DOHH2 (cell line): ENCODE data around the gene NKX1-2.

Source experiments
- H3F3A ChIP-seq: fragments of 200-600 bp; sonication (generic), shearing (Covaris generic); 2 replicates; pipeline ENCODE4 v1.6.0; 2016; ENCODE audit warnings: antibody characterized with exemption, mild to moderate bottlenecking; ENCODE audit not compliant: control insufficient read depth, insufficient read depth
- H3K27ac ChIP-seq: fragments of 200-600 bp; sonication (generic); 2 replicates; pipeline ENCODE4 v1.5.1; 2014; ENCODE audit warnings: low read depth, mild to moderate bottlenecking, low read length, moderate library complexity
- H3K27me3 ChIP-seq: fragments of 200-600 bp; sonication (generic); 2 replicates; pipeline ENCODE4 v1.6.1; 2014; ENCODE audit warnings: mild to moderate bottlenecking, low read length, mixed read lengths; ENCODE audit not compliant: control insufficient read depth
- H3K36me3 ChIP-seq: fragments of 200-600 bp; sonication (generic); 2 replicates; pipeline ENCODE4 v1.6.1; 2014; ENCODE audit warnings: mild to moderate bottlenecking, low read length, moderate library complexity, mixed read lengths; ENCODE audit not compliant: control insufficient read depth
- H3K4me1 ChIP-seq: fragments of 200-600 bp; sonication (generic); 2 replicates; pipeline ENCODE4 v1.6.1; 2014; ENCODE audit warnings: mild to moderate bottlenecking, low read length, mixed read lengths; ENCODE audit not compliant: control insufficient read depth
- H3K4me2 ChIP-seq: fragments of 200-600 bp; sonication (generic); 2 replicates; pipeline ENCODE4 v1.6.0; 2014; ENCODE audit warnings: mild to moderate bottlenecking, low read length, moderate library complexity
- H3K4me3 ChIP-seq: fragments of 200-600 bp; sonication (generic); 2 replicates; pipeline ENCODE4 v1.5.1; 2014; ENCODE audit warnings: mild to moderate bottlenecking, low read length, mixed read lengths
- H3K79me2 ChIP-seq: fragments of 200-600 bp; sonication (generic); 2 replicates; pipeline ENCODE4 v1.6.1; 2014; ENCODE audit warnings: mild to moderate bottlenecking, low read length, mixed read lengths; ENCODE audit not compliant: control insufficient read depth
- H3K9me2 ChIP-seq: fragments of 200-600 bp; sonication (generic); replicated peaks from 2 replicates; pipeline ENCODE4 v1.6.1; 2014; ENCODE audit warnings: mild to moderate bottlenecking, low read length, mixed read lengths; ENCODE audit not compliant: control insufficient read depth
- H3K9me3 ChIP-seq: fragments of 200-600 bp; sonication (generic); 2 replicates; pipeline ENCODE4 v1.6.1; 2014; ENCODE audit warnings: antibody characterized with exemption, low read length, mixed read lengths; ENCODE audit not compliant: control insufficient read depth, insufficient read depth
- H4K20me1 ChIP-seq: fragments of 200-600 bp; sonication (generic); 2 replicates; pipeline ENCODE4 v1.6.0; 2014; ENCODE audit warnings: low read depth, mild to moderate bottlenecking, antibody characterized with exemption, low read length, moderate library complexity; ENCODE audit not compliant: control insufficient read depth, insufficient read depth
- CTCF ChIP-seq: fragments of 200-600 bp; sonication (generic); IDR thresholded peaks from one replicate; pipeline ENCODE4 v1.5.1; 2014; ENCODE audit warnings: antibody characterized with exemption, mild to moderate bottlenecking, low read depth, low read length; ENCODE audit not compliant: poor library complexity, severe bottlenecking
- EZH2phosphoT487 ChIP-seq: fragments of 200-600 bp; sonication (generic); IDR thresholded peaks from 2 replicates; pipeline ENCODE4 v1.6.1; 2017; ENCODE audit warnings: borderline replicate concordance, mild to moderate bottlenecking, antibody characterized with exemption, low read length, moderate library complexity, mixed read lengths

Gene NKX1-2

GRCh38 chr10:124462348-124462695, 12.5 kb upstream of the NKX1-2 start:
- H3K27ac ChIP-seq = no peak overlapping the region
- H3K9me3 ChIP-seq = no peaks in the 10 kb centered on the region
- TF ChIP-seq CTCF (no peak), EZH2phosphoT487 (no peak)
- no peaks in the 10 kb centered on the region for H3K36me3 ChIP-seq
- peak overlapping the region; percentile 86 for H3K4me2 ChIP-seq
- no peaks in the 10 kb centered on the region for H3K79me2 ChIP-seq
- H3K9me2 ChIP-seq = no peaks in the 10 kb centered on the region
- H3K27me3 ChIP-seq = peaks cover 7% of the 10 kb centered on the region; the same call in 1 of the 2 replicates
- peak overlapping the region; percentile 79 for H3K4me3 ChIP-seq
- H4K20me1 ChIP-seq = no peaks in the 10 kb centered on the region
- peaks cover 31% of the 10 kb centered on the region for H3K4me1 ChIP-seq
- H3F3A ChIP-seq = no peaks in the 10 kb centered on the region

GRCh38 chr10:124461642-124462347, 12.0 kb upstream of the NKX1-2 start, which contains the start of gene LHPP:
Gene LHPP (plus strand): TSS chr10:124461823. CDS start chr10:124461863, 40 bp downstream.
- Histone ChIP-seq H3K79me2 (no peaks in the 10 kb centered on the region), H3F3A (no peaks in the 10 kb centered on the region), H4K20me1 (no peaks in the 10 kb centered on the region), H3K4me2 (peak within 1 kb of the TSS; percentile 86), H3K4me1 (peaks cover 31% of the 10 kb centered on the region), H3K9me2 (no peaks in the 10 kb centered on the region), H3K27me3 (peaks cover 9% of the 10 kb centered on the region), H3K36me3 (no peaks in the 10 kb centered on the region), H3K9me3 (no peaks in the 10 kb centered on the region), H3K27ac (no peak within 1 kb of the TSS), H3K4me3 (peak within 1 kb of the TSS; percentile 79)
- peak; percentile 11 for TF ChIP-seq CTCF
- TF ChIP-seq EZH2phosphoT487 = no peak

GRCh38 chr10:124460144-124460543, 10.3 kb upstream of the NKX1-2 start:
- no peaks in the 10 kb centered on the region for H3F3A ChIP-seq

More at GRCh38 chr10:124460144-124460543, 10.3 kb upstream of the NKX1-2 start:
- H3K36me3 ChIP-seq = no peaks in the 10 kb centered on the region
- H3K79me2 ChIP-seq = no peaks in the 10 kb centered on the region
- peaks cover 19% of the 10 kb centered on the region for H3K4me1 ChIP-seq
- H3K27me3 ChIP-seq = peaks cover 20% of the 10 kb centered on the region
- H3K4me2 ChIP-seq = no peak overlapping the region
- H4K20me1 ChIP-seq = no peaks in the 10 kb centered on the region
- TF ChIP-seq EZH2phosphoT487 = no peak
- TF ChIP-seq CTCF = no peak
- H3K4me3 ChIP-seq = no peak overlapping the region
- H3K27ac ChIP-seq = no peak overlapping the region
- no peaks in the 10 kb centered on the region for H3K9me2 ChIP-seq
- H3K9me3 ChIP-seq = no peaks in the 10 kb centered on the region
